ENCODE data around the gene NOL9.
"Not testable (repeated sequence)": the region's sequence is repeated elsewhere in the genome, so short reads cannot be mapped to it uniquely, and the experiment has no call there.

The NOL9 gene

DNA sequence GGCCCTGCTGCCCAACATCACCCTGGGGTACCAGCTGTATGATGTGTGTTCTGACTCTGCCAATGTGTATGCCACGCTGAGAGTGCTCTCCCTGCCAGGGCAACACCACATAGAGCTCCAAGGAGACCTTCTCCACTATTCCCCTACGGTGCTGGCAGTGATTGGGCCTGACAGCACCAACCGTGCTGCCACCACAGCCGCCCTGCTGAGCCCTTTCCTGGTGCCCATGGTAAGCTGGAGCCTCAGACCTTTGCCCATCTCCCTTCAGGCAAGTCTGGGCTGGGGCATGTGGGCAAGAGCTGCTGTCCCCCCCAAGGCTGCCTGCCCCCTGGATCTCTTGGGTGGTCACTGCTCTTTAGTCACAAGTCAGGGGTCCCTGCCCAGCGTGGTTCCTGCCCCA lies 16.7 kb upstream of the NOL9 start:
- no peak for DNase-seq

DNA sequence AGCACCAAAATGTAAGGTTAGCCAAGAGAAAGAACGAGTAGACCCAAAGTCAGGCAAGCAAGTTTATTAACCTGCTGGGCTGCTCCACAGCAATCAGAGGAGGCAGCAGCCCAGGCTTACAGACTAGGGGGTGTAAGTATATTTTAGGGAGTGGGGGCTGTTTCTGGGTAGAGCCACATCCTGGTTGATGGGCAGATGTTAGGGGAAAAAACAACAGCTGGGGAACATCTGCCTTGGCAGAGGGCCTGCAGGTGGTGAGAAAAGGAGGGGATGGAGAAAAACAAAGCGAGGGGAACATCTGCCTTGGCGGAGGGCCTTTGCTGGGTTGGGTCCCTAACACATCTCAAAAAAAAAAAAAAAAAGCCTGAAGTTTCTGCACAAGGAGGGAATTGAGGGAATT lies 15.8 kb upstream of the NOL9 start:
- no peak for DNase-seq

DNA sequence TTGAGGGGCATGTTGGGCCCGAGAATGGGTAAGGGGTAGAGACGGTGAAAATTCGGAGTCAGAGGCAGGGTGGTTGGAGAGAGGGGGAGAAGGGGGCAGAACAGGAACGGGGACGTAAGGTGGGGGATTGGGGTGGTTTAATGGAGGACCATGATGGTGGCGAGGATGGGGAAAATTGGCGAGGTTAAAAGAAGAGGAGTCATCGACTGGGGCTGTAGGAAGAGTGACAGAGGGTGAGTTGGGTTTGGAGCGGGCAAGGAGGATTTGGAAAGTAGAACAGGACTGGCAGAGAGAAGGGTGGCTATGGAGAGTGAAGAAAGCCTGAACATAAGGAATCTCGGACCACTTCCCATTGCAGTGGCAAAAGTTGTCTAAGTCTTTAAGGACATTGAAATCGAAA lies 14.7 kb upstream of the NOL9 start:
- no peak for DNase-seq

DNA sequence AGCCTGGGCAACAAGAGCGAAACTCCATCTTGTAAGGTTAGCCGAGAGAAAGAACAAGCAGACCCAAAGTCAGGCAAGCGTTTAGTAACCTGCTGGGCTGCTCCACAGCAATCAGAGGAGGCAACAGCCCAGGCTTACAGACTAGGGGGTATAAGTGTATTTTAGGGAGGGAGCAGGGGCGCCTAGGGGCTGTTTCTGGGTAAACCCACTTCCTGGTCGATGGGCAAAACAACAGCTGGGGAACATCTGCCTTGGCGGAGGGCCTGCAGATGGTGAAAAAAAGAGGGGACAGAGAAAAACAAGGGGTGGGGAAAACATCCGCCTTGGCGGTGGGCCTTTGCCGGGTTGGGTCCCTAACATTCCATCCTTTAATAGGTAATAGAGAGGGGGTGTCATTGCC lies 6.0 kb upstream of the NOL9 start:
- no peak for DNase-seq

GRCh38 chr1:6559161-6559560 lies 4.8 kb upstream of the NOL9 start:
- not testable (repeated sequence) for DNase-seq

DNA sequence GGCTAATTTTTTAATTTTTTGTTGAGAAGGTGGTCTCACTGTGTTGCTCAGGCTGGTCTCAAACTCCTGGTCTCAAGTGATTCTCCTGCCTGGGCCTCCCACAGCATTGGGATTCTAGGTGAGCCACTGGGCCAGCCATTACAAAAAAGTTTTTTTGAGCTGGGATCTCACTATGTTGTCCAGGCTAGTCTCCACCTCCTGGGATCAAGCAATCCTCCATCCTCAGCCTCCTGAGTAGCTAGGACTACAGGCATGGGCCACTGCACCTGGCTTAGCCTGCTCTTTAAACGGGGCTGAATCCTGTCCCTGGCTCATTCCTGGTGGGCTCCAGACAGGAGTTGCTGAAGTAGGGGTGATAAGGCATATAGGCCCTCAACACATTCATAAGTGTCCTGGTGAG lies 3.3 kb upstream of the NOL9 start:
- DNase-seq: no peak

DNA sequence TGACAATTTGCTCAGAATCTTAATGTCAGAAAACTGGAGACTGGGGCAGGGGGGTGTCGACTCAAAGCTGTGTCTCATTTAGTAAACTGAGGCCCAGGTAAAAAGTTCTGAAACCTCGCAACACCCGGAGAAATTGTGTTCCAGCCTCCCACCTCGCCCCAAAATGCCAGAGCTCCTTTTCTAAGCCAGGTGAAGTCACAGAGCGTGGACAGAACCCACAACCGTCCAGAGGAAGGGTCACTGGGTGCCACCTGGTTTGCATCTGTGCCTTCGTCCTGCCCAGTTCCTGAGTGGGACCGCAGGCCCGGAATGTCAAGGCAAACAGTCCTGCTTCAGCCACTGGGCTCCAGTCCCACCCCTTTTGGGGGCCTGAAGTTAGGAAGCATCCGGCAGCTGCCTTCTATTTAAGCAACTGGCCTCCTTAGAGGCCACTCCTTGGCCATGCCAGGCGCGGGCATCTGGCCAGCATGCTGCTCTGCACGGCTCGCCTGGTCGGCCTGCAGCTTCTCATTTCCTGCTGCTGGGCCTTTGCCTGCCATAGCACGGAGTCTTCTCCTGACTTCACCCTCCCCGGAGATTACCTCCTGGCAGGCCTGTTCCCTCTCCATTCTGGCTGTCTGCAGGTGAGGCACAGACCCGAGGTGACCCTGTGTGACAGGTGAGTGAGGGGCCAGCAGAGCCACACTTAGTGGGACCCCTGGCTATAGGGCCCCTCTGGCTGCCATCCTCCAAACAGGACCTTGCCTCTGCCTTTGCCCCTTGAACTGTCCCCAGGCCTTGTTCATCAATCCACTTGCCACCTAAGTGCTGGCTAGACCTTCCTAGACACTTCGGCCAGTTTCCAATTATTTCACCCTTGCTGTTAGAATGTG lies 830 bp upstream of the NOL9 start, which contains the start of gene TAS1R1:
Gene TAS1R1, plus strand, starts transcription at position 401 of the 872 bp plus-strand sequence. Its CDS starts 67 bp downstream, at position 468.
- DNase-seq: no peak

- no peak for DNase-seq
Observed at GRCh38 chr1:6547301-6547700, 7.0 kb downstream of the NOL9 start.

- no peak for DNase-seq
Observed at GRCh38 chr1:6546326-6546725, 8.0 kb downstream of the NOL9 start.

DNA sequence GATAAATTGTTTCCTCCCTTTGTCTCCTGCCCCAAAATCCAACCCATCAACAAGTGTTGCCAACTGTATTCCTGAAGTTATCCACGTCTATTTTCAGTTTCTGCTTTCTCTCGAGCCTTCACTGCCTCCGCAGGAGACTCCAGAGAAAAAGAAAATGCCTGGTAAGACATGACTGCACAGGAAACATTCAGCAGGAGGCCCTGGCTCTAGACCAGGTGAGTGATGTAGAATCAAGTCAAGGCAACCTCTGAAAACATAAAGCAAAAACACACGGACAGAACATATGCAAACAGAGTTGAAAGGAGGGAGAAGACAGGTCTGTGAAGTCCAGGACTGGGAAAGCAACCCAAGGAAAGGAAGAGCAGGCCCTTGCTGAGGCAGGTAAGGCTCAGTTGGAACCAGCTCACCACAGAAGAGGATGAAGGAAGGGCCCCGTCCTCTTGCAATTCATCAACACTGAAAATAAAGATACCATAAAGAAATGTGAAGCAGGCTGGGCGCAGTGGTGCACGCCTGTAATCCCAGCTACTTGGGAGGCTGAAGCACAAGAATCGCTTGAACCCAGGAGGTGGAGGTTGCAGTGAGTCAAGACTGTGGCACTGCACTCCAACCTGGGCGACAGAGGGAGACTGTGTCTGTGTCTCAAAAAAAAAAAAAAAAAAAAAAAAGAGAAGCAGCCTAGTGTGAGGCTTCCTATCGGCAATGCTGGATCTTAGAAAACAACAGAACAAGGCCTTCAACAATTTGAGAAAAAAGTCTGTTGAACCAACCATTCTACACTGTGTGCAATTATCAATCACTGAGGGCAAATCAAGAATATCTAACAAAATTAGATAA lies 8.8 kb downstream of the NOL9 start:
- no peak for DNase-seq

DNA sequence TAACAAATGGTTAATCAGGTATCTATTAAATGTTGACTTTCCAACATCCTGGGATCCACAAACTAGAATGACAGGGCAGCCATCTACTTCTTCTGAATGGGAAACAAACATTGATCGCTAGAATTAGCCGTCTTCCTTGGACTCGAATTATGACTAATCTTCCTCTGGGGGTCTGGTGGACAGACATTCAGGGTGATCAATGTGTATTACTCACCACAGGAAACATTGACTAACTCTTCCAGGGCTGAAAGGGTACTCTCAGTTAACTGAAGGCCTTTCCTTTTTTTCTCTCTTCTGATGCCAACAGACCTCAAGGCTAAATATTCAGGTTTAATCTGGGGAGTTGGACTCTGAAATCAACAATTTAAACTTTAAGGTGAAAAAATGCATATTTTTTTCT lies 9.5 kb downstream of the NOL9 start:
- DNase-seq: no peak

GRCh38 chr1:6538956-6539355 lies 15.4 kb downstream of the NOL9 start:
- no peak for DNase-seq

DNA sequence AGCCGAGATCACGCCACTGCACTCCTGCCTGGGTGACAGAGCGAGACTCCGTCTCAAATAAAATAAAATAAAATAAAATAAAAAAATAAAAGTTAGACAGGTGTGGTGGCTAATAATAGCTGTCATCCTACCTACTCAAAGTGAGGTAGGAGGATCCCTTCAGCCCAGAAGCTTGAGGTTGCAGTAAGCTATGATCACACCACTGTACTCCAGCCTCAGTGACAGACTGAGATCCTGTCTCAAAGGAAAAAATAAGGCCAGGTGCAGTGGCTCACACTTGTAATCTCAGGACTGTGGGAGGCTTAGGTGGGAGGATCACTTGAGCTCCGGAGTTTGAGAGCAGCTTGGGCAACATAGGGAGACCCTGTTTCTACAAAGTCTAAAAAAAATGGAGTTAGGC lies 18.0 kb downstream of the NOL9 start:
- DNase-seq: no peak

GRCh38 chr1:6535214-6535613 lies 19.1 kb downstream of the NOL9 start:
- DNase-seq: no peak

GRCh38 chr1:6534248-6534822 lies 20.0 kb downstream of the NOL9 start:
- no peak for DNase-seq

- no peak for DNase-seq
Observed at GRCh38 chr1:6531996-6532395, 22.3 kb downstream of the NOL9 start.

DNA sequence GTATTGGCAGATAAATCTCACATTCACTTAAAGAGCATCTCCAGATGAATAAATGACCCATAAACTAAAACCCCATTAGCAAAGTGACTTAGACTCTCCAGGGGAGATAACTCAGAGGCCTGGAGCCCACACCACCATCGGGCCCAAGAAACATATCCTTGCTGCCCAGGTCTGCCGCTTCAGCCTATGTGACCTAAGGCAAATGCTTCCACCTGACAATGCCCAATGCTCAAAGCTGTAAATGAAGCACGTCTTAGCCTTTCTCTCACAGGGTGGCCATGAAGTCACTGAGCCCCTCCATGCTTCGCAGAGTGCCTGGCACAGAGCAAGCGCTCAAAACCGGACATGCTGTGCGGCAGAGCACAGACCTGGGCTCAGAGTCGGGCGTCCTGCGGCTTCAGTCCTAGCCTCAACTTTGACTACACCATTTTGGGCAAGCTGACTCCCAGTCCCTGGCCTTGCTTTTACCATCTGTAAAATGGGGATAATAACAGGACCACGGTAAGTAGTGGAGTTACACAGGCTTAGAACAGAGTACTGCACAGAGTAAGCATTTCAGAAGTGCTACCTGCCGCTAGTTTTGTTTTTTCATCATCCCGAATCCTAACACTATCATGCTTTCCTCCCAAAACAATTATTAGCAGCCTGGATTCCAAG lies 23.7 kb downstream of the NOL9 start:
- DNase-seq: no peak

DNA sequence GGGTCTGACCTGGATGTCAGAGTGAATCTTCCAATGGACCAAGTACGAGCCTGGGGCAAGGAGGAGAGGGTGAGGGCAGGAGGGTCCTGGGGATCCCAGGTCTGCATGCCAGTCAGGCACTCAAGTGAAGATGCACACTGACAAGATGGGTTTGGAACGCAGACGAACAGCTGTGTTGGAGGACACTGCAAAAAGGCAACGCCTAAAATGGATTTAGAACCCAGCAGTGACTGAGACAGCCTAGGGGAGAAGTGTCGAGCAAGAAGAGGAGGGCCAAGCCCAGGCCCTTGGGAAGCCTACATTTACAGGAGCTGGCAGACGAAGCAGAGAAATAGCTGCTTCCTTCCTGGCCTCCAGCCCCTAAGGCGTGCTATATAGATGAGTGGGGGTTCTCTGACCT lies 25.8 kb downstream of the NOL9 start:
- no peak for DNase-seq

- DNase-seq: no peak
Observed at GRCh38 chr1:6526316-6526715, 28.0 kb downstream of the NOL9 start.

DNA sequence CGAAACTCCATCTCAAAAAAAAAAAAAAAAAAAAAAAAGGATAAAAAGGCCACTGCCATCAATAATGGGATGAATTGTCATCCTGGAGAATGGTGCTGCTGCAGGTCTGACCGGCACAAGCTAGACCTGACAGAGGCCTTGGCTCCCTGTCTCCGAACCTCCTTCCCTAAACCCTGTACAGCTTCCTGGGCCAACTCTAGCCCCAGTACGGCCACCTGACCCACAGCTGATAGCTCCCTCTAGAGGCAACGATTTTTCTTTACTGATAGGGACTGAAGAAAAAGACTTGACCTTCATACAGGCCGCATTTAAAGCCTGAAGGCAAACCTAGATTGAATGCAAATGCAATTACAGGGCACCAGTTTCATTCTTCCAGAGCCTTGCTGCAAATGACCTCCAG lies 30.7 kb downstream of the NOL9 start:
- no peak for DNase-seq

GRCh38 chr1:6521536-6521935 lies 32.8 kb downstream of the NOL9 start:
- no peak for DNase-seq

GRCh38 chr1:6519935-6520671 lies 34.2 kb downstream of the NOL9 start:
- no peak for DNase-seq

Data from activated T-cell treated with anti-CD3 and anti-CD28 coated beads, Interleukin-2, amount 50 U/mL, for 48 hours (primary cell).